ENCODE data around the gene OSBPL1A. TPM values are rescaled to one million over a fixed set of nuclear protein-coding genes. Genes with fewer than 3 reads are reported as not detected.

Gene OSBPL1A
- total RNA-seq, 1 donor from 2014 or later, result 42.9 TPM

DNA sequence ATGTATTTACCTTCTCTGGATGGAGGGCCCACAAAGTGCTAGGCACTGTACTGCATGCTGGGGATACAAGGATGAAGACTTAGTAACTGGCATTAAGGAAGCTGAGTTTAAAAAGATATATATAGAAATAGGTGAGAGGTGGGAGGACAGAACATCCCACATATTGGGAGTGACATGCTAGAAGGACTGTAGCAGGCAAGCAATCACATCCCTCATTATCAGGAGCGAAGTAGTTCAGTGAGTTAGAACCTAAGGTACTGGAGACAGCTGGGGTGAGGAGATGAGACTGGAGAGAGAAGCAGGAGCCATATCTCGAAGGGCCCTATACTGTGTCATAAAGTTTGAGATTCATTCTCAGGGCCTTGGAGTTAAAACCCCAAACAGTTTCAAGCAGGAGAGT, 10.9 kb upstream of the OSBPL1A start:
- H3K36me3 ChIP-seq, result no peaks in the 10 kb centered on the region

GRCh38 chr18:24404591-24404990, 7.0 kb upstream of the OSBPL1A start:
- no peak for TF ChIP-seq CTCF (IDR thresholded peaks at IDR 0.05)
- Histone ChIP-seq H3K9me3 (no peaks in the 10 kb centered on the region), H3K27ac (no peak overlapping the region), H3K4me3 (no peak overlapping the region), H3K4me1 (no peaks in the 10 kb centered on the region), H3K27me3 (no peaks in the 10 kb centered on the region), H3K36me3 (no peaks in the 10 kb centered on the region)
- intact Hi-C loops (cut with DNase I), result no loop called here
- DNase-seq (ENCODE audit: low spot score in 2 of 2), result no peak

More for the DNA sequence above, 10.9 kb upstream of the OSBPL1A start:
- H3K9me3 ChIP-seq, result no peaks in the 10 kb centered on the region
- H3K27me3 ChIP-seq, result no peaks in the 10 kb centered on the region
- DNase-seq (ENCODE audit: low spot score in 2 of 2), result no peak
- no peaks in the 10 kb centered on the region for H3K4me1 ChIP-seq
- TF ChIP-seq CTCF (IDR thresholded peaks at IDR 0.05), result no peak
- H3K27ac ChIP-seq, result no peak overlapping the region
- intact Hi-C loops (cut with DNase I), result no loop called here
- H3K4me3 ChIP-seq, result no peak overlapping the region

- H3K27me3 ChIP-seq, result no peaks in the 10 kb centered on the region
- H3K36me3 ChIP-seq, result no peaks in the 10 kb centered on the region
- no peaks in the 10 kb centered on the region for H3K4me1 ChIP-seq
- no peaks in the 10 kb centered on the region for H3K9me3 ChIP-seq
- no peak overlapping the region for H3K27ac ChIP-seq
- no peak for DNase-seq (ENCODE audit: low spot score in 2 of 2)
- H3K4me3 ChIP-seq, result no peak overlapping the region
- TF ChIP-seq CTCF (IDR thresholded peaks at IDR 0.05), result no peak
- intact Hi-C loops (cut with DNase I), result no loop called here
Measured at GRCh38 chr18:24403076-24403475, 5.5 kb upstream of the OSBPL1A start.

- no peak overlapping the region for H3K27ac ChIP-seq
- TF ChIP-seq CTCF (IDR thresholded peaks at IDR 0.05), result no peak
- H3K27me3 ChIP-seq, result no peaks in the 10 kb centered on the region
- no peaks in the 10 kb centered on the region for H3K4me1 ChIP-seq
- DNase-seq (ENCODE audit: low spot score in 2 of 2), result no peak
- intact Hi-C loops (cut with DNase I), result no loop called here
- no peaks in the 10 kb centered on the region for H3K9me3 ChIP-seq
- no peak overlapping the region for H3K4me3 ChIP-seq
- H3K36me3 ChIP-seq, result no peaks in the 10 kb centered on the region
Measured at GRCh38 chr18:24402209-24402785, 4.7 kb upstream of the OSBPL1A start.

DNA sequence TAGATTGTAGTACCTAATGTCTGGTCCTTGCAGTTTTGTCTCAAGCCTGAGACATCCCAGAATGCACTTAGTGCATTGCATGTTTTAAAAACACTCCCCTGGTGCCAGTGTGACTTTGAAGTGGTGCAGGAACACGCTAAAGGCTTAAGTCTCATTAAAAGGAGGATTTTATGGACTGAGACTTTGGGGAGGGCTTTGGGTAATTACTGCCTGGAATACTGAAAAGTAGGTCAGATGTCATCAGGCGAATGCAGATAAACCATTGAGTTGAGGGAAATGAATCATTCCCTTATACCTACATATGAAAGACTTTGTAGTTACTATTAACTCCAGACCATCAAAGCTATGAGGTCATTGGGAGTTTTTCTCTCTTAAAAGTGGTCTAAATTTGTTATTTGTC, 3.0 kb upstream of the OSBPL1A start:
- H3K9me3 ChIP-seq, result no peaks in the 10 kb centered on the region
- no peak overlapping the region for H3K27ac ChIP-seq
- TF ChIP-seq CTCF (IDR thresholded peaks at IDR 0.05), result no peak
- H3K4me3 ChIP-seq, result no peak overlapping the region
- H3K36me3 ChIP-seq, result no peaks in the 10 kb centered on the region
- intact Hi-C loops (cut with DNase I), result no loop called here
- no peaks in the 10 kb centered on the region for H3K4me1 ChIP-seq
- no peaks in the 10 kb centered on the region for H3K27me3 ChIP-seq
- no peak for DNase-seq (ENCODE audit: low spot score in 2 of 2)

GRCh38 chr18:24398540-24398939, 916 bp upstream of the OSBPL1A start:
- H3K27ac ChIP-seq, result no peak overlapping the region
- intact Hi-C loops (cut with DNase I), result loop anchor here (10.0 kb wide), 1 partner anchor 956 kb away; the partner anchor contains the start of gene ZNF521
- no peak for DNase-seq (ENCODE audit: low spot score in 2 of 2)
- no peaks in the 10 kb centered on the region for H3K9me3 ChIP-seq
- H3K27me3 ChIP-seq, result no peaks in the 10 kb centered on the region
- peak overlapping the region in 1 of 2 donors; percentile 78 for H3K4me3 ChIP-seq
- H3K36me3 ChIP-seq, result no peaks in the 10 kb centered on the region
- TF ChIP-seq CTCF (IDR thresholded peaks at IDR 0.05), result no peak
- no peaks in the 10 kb centered on the region for H3K4me1 ChIP-seq
